ENCODE data around the gene GDF15. TPM values are rescaled to one million over a fixed set of nuclear protein-coding genes. Genes with fewer than 3 reads are reported as not detected.

The GDF15 gene
- polyA plus RNA-seq, 1 donor from 2014 or later: not detected

Small RNA genes within 50 kb of the gene (small RNA-seq; reads per million reads assigned to genes)
- gene MIR3189: 0 reads per million in 3 experiments

Other genes with a start within 250 kb of the GDF15 start
- gene PIK3R2, start 233.0 kb upstream of the GDF15 start, polyA plus RNA-seq: 14.8 and 19.1 TPM in 2 replicates
- 0.82 TPM in 1 of 2 replicates, not detected in the other for gene IFI30, start 212.3 kb upstream of the GDF15 start, polyA plus RNA-seq
- 17.7 and 23.8 TPM in 2 replicates for gene MPV17L2, start 192.9 kb upstream of the GDF15 start, polyA plus RNA-seq
- 32.3 and 49.4 TPM in 2 replicates for gene RAB3A, start 182.1 kb upstream of the GDF15 start, polyA plus RNA-seq
- 1.6 and 2.6 TPM in 2 replicates for gene PDE4C, start 159.7 kb upstream of the GDF15 start, polyA plus RNA-seq
- 2.5 and 3.7 TPM in 2 replicates for gene IQCN, start 111.7 kb upstream of the GDF15 start, polyA plus RNA-seq
- gene JUND, start 104.5 kb upstream of the GDF15 start, polyA plus RNA-seq: 94.9 and 134 TPM in 2 replicates
- 382 and 410 TPM in 2 replicates for gene LSM4, start 63.1 kb upstream of the GDF15 start, polyA plus RNA-seq
- gene PGPEP1, start 45.6 kb upstream of the GDF15 start, polyA plus RNA-seq: 5.9 and 10.9 TPM in 2 replicates
- gene LRRC25, start 11.5 kb downstream of the GDF15 start, polyA plus RNA-seq: not detected in 2 replicates
- gene SSBP4, start 33.2 kb downstream of the GDF15 start, polyA plus RNA-seq: 148 and 166 TPM in 2 replicates
- 123 and 164 TPM in 2 replicates for gene ISYNA1, start 52.0 kb downstream of the GDF15 start, polyA plus RNA-seq
- gene ELL, start 135.9 kb downstream of the GDF15 start, polyA plus RNA-seq: 7.2 and 8.8 TPM in 2 replicates
- 183 and 205 TPM in 2 replicates for gene FKBP8, start 157.4 kb downstream of the GDF15 start, polyA plus RNA-seq
- 55.8 and 78.1 TPM in 2 replicates for gene KXD1, start 171.7 kb downstream of the GDF15 start, polyA plus RNA-seq
- gene UBA52, start 185.7 kb downstream of the GDF15 start, polyA plus RNA-seq: 709 and 765 TPM in 2 replicates
- gene REX1BD, start 202.6 kb downstream of the GDF15 start, polyA plus RNA-seq: 214 and 277 TPM in 2 replicates
- 3.3 and 14.2 TPM in 2 replicates for gene CRLF1, start 220.6 kb downstream of the GDF15 start, polyA plus RNA-seq
- gene TMEM59L, start 226.7 kb downstream of the GDF15 start, polyA plus RNA-seq: 138 and 173 TPM in 2 replicates